HG03045 (cell line): ENCODE data around the gene DDX51.

Experiments used
- ATAC-seq: cut with Tn5 transposase; IDR thresholded peaks from one replicate; pipeline ENCODE4 v1.9.1; 2021; ENCODE audit warnings: mild to moderate bottlenecking, moderate library complexity; ENCODE audit not compliant: unreplicated experiment

Gene DDX51

DNA sequence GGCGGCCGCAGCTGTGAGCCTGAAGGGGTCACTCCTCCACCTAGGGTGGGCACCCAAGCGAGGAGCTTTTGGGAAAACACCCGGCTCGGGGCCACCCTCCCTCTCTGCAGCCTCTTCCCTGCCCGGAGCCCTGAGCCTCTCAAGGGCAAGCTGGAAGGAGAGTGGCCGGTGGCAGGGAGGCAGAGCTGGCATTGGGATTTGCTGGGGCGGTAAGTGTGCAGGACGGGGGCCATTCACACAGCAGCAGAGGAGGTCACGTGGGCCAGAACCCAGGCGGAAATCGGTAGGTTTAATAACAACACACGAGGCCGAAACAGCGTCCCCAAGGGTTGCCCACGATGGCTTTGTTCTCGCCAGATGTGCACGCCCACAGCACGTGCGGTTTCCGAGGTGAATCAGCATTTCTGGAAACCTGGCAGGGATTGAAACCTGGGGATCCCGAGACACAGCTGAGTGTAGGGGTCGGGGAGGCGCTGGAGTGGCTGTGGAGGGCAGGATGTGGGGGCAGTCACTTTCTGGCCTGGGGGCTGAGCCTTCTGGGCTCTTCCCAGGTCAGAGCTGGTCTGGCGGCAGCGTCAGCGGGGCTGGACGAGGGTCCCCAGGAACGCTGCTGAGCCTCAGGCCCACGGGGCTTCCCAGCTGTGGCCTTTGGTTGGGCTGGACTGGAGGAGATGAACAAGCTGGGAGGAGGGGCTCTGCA, 23.6 kb upstream of the DDX51 start:
- ATAC-seq = no peak

DNA sequence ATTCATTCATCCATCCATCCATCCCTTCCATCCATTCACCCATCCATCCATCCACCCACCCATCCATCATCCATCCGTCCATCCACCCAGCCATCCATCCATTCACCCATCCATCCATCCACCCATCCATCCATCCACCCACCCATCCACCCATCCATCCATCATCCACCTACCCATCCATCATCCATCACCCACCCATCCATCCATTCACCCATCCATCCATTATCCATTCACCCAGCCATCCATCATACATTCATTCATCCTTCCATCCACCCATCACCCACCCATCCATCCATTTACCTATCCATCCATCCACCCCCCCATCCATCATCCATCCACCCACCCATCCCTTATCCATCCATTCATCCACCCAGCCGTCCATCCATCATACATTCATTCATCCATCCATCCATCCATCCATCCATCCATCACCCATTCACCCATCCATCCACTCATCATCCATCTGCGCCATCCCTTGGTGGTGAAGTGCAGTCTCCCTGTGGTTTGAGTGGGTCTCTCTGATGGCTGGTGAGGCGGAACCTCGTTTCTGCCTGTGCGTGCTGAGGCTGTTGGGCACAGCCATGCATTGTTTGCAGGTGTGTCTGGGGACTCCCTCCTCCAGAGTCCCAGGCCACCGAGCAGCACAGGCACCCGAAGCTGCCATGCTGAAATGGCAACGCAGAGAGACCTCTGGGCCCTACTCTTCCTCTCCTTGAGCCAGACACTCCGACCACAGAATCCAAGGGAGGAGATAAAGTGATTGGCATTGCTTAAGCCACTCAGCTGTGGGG, 22.9 kb upstream of the DDX51 start:
- no peak for ATAC-seq

DNA sequence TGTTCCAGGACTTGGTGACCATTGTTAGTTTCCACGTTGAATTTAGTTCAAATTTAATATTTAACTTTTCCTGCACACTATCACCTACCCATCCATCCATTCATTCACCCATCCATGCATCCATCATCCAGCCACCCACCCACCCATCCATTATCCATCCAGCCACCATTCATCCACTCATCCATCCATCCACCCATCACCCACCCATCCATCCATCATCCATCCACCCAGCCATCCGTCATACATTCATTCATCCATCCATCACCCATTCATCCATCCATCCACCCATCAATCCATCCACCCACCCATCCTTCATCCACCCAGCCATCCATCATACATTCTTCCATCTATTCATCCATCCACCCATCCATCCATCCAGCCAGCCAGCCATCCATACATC, 22.0 kb upstream of the DDX51 start:
- ATAC-seq = no peak

DNA sequence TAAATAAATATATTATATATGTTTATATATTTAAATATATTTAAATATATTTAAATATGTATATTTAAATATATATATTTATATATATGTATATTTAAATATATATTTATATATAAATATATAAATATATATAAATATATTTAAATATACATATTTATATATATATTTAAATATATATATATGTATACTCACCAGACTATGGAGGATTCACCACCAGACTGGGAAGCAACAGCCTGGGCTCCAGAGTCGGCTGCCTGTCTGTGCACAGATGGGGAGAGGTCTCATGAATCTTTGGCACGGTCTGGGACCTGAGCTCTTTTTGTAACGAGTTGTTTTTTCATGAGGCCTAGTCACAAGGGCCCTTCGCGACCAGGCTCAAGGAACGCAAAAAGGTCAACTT, 21.5 kb upstream of the DDX51 start:
- ATAC-seq = no peak

DNA sequence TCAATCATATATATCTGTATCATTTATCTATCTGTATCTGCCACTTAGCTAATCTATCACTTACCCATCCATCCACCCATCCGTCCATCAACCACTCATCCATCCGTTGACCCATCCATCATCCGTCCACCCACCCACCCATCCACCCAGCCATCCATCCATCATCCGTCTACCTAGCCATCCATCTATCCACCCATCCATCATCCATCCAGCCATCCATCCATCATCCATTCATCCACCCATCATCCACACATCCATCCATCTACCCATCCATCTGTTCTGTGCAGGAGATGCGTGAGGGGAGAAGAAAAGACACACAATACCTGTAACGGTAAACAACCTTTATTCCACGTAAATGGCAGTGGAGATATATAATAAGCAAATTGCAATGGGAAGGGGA, 20.3 kb upstream of the DDX51 start:
- ATAC-seq = no peak

DNA sequence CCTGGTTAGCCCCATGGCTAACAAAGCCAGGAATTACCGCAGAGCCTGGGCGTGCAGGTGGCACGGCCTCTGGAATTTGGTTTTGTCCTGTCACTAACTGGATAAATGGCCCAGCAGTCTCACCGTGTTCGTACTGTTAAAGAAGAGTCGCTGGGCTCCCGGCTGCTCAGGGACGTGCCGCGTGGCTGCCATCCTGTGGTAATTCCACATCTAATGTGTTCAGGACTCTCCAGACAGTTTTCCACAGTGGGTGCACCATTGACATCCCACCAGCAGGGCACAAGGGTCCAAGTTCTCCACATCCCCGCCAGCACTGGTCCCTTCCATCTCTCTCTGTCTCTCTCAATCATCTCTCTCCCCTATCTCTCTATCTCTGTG, 19.8 kb upstream of the DDX51 start:
- ATAC-seq = no peak

DNA sequence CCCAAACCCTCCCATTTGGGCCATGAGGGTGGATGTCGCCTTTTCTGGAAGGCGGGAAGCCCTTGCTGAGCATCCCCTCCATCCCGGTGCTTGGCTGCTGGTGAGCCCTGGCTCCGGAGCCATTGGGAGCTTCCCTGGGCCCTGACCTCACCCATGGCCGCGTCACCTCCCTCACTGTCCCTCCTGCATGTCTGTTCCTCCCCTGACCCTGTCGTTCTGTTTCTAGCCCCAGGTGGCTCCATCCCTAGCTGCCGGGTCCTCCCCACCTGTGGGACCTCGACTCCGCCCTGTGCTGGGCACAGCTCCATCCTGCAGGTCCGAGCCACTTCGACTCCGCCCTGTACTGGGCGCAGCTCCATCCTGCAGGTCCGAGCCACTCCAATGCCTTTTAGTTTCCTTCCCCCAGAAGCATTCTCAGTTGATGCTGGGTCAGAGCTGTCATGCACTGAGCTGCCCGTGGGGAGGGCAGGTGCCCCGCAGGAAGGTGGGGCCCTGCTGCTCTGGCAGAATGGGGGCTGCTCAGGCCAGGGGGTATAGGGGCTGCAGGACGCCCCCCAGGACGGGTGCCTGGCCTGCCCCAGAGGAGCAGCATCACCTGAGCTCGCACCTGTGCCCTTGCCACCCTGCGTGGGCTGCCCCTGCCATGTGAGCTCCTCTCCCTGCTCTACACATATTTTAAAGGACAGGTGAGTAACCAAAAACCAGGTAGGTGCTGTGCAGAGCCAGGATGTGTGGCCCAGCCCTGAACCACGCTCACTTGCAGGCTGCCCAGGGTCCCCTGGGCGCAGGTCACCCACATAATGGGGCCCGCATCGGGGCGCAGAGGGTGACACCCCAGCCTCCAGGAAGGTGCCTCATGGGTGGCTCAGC, 19.2 kb upstream of the DDX51 start:
- no peak for ATAC-seq

DNA sequence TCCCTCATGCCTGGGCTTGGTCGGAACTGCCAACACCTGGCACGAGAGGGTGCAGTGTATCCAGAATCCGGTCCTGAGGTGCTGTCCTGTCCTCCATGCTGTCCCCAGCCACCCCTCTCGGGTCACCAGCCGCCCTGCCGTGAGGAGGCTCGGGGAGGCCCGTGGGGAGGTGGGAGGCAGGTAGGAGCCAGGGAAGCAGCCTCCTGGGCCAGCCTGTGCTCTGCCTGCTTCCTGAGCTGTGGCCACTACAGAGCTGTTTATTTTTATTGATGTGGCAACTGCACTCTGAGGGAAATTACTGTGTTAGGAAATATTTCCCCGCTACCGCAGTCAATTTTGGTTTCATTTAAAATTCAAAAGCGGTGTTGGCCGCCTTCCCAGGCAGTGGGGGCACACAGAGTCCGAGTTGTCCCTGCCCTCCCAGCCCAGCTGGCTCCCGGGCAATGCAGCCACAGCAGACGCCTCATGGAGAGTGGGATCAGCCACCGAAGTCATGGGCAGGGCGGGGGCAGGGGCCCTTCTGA, 18.5 kb upstream of the DDX51 start:
- ATAC-seq = no peak

DNA sequence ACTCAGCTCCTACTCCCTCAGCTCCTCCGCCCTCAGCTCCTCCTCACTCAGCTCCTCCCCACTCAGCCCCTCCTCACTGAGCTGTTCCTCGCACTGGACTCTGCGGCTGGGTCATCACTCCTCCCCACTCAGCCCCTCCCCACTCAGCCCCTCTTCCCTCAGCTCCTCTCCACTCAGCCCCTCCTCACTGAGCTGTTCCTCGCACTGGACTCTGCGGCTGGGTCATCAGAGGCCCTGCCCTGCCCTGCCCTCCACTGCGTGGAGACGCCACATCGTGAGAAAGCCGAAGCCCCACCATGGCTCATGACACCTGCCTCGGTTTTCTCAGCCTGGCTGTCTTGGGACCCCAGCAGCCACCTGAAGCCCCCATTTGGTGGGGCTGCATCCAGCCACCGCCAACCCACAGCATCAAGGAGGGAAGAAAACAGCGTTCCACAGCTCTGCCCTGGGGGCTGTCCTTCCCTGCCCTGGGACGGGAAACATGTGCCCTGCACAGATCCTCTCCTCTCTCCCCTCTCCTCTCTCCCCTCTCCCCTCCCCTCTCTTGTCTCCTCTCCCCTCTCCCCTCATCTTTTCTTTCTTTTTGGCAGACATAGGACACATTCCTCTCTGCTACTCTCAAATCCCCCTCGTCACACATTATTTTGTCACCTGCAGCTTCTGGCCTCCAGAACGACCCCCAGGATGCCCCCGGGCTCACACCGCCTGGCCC, 17.8 kb upstream of the DDX51 start:
- no peak for ATAC-seq

DNA sequence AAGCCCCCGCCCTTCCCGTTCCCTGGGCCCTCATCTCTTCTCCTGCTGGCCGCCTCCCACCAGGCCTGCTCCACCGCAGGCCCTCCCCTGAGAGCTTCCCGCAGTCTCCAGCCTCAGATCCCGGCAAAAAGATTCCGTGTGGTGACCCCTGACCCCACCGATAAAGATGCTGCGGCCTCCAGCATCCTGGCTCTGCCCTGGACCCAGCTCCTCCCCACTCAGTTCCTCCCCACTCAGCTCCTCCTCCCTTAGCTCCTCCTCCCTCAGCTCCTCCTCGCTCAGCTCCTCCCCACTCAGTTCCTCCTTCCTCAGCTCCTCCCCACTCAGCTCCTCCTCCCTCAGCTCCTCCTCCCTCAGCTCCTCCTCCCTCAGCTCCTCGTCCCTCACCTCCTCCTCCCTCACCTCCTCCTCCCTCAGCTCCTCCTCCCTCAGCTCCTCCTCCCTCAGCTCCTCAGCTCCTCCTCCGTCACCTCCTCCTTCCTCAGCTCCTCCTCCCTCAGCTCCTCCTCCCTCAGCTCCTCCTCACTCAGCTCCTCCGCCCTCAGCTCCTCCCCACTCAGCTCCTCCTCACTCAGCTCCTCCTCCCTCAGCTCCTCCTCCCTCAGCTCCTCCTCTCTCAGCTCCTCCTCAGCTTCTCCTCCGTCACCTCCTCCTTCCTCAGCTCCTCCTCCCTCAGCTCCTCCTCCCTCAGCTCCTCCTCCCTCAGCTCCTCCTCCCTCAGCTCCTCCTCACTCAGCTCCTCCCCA, 17.1 kb upstream of the DDX51 start:
- ATAC-seq = no peak

DNA sequence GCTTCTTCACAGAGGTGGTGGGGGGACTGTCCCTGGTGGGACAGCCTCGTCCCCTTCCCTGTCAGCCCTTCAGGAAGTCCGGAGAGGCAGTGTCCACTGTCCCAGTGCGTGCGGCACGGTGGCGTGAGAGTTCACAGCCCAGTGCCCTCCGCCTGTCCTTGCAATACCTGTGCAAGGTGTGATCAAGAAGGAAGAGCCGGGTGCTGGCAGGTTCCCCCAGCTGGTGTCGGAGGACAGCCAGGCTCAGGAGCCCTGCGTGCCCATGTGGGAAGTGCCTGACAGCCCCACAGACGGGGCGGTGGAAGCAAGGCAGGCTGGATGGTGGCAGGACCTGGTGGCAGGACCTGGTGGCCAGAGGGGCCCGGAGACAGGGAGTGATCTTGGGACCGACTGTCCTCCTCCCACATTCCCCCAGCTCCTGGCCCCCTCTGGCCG, 16.5 kb upstream of the DDX51 start:
- ATAC-seq = no peak

DNA sequence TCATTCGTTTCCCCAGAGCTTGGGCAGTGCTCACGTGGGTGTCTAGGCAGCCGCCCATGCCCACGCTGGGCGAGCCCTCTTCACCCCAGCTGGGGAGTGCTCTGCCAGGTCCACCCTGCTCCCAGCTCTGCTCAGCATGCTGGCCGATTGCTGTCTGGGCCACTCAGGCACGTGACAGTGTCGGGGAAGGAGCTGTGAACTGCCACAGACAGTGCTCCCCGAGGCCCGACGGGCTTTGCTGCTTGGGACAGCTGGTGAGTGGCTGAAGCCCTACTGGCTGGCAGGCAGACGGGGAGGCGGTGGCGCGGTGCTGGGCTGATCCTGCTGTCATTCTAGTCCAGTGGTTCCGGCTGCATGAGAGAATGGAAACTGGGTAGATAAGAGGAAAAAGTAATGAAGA, 15.9 kb upstream of the DDX51 start:
- ATAC-seq = no peak

DNA sequence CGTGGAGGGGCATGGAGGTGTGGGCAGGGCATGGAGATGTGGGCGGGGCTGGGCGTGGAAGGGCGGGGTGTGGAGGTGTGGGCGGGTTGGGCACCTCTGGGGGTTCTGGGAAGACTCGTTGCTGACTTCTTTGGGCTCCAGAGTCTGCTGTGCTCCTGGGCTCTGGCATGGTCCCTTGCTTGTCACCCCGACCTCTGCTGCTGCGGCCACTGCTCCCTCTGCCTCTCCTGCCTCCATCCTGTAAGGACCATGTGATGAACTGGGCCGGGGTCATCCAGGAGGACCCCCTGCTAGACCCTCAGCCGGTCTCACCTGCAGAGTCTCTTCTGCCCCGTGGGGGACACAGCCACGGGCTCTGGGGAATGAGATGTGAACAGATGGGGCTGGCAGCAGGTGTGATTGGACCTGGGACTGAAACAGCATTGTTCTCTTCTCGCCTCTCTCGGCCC, 15.5 kb upstream of the DDX51 start:
- no peak for ATAC-seq

DNA sequence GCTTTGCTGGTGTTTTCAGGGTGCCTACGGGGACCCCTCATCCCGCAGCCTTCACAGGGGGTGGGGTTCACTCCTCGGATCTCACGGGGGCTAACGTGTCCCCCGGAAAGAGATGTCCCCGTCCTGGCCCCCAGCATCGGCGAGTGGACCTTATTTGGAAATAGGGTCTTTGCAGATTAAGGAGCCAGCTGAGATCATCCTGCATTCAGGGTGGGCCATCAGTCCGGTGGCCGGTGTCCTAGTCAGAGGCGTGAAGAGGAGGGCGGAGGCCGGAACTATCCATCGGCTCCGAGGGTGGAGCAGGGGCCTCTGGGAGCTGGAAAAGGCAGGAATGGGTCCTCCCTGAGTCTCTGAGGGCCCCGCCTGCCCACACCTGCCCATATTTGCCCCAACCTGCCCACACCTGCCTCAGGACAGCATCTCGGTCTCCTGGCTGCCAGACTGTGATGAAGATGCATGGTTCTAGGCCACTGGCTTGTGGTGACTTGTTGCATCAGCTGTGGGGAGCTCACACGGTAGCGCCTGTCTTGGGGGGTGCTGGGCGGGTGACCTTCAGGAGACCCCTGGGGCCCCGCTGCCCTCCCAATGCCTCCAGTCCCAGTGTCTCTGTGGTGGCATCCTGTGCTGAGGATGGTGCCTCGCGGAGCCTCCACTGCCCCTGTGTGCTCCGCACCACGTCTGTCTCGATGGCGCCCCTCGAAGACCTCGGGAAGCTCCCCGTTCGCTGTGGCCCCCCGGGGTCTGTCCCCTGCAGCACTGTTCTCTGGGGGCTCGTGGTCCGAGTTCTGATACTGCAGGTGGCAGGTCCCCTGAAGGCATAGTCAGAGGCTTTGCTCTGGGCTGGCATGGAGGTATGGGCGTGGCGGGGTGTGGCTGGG, 14.8 kb upstream of the DDX51 start:
- no peak for ATAC-seq

DNA sequence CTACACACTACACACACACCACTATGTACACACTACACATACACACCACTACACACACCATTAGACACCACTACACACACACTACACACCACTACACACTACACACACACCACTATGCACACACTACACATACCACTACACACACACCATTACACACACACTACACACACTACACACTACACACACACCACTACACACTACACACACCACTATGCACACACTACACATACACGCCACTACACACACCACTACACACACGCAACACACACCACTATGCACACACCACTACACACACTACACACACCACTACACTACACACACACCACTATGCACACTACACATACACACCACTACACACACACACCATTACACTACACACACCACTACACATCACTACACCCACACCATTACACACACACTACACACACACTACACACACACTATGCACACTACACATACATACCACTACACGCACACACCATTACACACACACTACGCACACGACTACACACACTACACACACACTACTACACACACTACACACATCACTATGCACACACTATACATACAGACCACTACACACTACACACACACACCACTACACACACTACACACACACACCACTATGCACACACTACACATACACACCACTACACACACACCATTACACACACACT, 13.8 kb upstream of the DDX51 start:
- ATAC-seq = no peak

DNA sequence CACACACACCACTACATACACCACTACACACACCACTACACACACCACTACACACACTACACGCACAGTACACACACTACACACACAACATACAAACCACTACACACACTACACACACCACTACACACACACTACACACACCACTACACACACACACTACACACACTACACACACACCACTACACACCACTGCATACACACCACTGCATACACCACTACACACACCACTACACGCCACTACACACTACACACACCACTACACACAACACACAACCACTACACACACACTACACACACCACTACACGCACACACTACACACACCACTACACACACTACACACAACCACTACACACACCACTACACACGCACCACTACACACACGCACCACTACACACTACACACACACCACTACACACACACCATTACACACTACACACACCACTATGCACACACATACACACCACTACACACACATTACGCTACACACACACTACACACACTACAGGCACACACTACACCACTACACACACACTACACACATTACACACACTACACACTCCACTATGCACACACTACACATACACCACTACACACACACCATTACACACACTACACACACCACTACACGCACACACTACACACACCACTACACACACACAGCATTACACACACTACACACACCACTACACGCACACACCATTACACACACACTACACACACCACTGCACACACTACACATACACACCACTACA, 12.6 kb upstream of the DDX51 start:
- no peak for ATAC-seq

DNA sequence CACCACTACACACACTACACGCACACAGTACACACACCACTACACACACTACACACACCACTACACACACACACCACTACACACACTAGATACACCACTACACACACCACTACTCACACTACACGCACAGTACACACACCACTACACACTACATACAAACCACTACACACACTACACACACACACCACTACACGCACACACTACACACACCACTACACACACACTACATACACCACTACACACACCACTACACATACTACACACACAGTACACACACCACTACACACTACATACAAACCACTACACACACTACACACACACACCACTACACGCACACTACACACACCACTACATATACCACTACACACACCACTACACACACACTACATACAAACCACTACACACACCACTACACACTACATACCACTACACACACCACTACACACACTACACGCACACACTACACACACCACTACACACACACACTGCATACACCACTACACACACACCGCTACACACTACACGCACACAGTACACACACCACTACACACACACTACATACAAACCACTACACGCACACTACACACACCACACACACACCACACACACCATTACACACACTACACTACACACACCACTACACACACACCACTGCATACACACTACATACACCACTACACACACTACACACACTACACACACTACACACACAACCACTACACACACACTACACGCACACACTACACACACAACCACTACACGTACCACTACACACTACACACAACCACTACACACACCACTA, 11.9 kb upstream of the DDX51 start:
- ATAC-seq = no peak
